ENCODE measurements around the gene PSG6.
"Not testable (repeated sequence)": the region's sequence is repeated elsewhere in the genome, so short reads cannot be mapped to it uniquely, and the experiment has no call there.

- not testable (repeated sequence) for TF ChIP-seq EP300, POLR2A (IDR thresholded peaks at IDR 0.05)
- TF ChIP-seq, protein P1, sequence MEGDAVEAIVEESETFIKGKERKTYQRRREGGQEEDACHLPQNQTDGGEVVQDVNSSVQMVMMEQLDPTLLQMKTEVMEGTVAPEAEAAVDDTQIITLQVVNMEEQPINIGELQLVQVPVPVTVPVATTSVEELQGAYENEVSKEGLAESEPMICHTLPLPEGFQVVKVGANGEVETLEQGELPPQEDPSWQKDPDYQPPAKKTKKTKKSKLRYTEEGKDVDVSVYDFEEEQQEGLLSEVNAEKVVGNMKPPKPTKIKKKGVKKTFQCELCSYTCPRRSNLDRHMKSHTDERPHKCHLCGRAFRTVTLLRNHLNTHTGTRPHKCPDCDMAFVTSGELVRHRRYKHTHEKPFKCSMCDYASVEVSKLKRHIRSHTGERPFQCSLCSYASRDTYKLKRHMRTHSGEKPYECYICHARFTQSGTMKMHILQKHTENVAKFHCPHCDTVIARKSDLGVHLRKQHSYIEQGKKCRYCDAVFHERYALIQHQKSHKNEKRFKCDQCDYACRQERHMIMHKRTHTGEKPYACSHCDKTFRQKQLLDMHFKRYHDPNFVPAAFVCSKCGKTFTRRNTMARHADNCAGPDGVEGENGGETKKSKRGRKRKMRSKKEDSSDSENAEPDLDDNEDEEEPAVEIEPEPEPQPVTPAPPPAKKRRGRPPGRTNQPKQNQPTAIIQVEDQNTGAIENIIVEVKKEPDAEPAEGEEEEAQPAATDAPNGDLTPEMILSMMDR (IDR thresholded peaks at IDR 0.05) = not testable (repeated sequence)
These were observed 16.5 kb upstream of the PSG6 start for GRCh38 chr19:42934183-42934582.

All from stomach (tissue), 4 donors.